Bronchial epithelial cell (primary cell): ENCODE results near the gene EPHB2. TPM values are rescaled to one million over a fixed set of nuclear protein-coding genes. Genes with fewer than 3 reads are reported as not detected.

Experiments used
- DNase-seq: peaks from one replicate; pipeline ENCODE4 v3.0.0-alpha.2; 2010; ENCODE audit warnings: low read depth
- FAIRE-seq: peaks from 2 replicates; lab custom pipeline; 2011; peaks lifted over from hg19 to GRCh38; lab: Jason Lieb, UNC
- H3K27me3 ChIP-seq: 2 replicates; pipeline ENCODE4 v1.5.1; 2011; ENCODE audit warnings: low read length; ENCODE audit not compliant: control insufficient read depth, insufficient read depth
- H3K36me3 ChIP-seq: 2 replicates; pipeline ENCODE4 v1.5.1; 2011; ENCODE audit warnings: low read length; ENCODE audit not compliant: control insufficient read depth, insufficient read depth
- H3K4me3 ChIP-seq: 2 replicates; pipeline ENCODE4 v1.5.1; 2011; ENCODE audit warnings: mild to moderate bottlenecking, low read depth, low read length, control low read depth
- CTCF ChIP-seq: IDR thresholded peaks from 2 replicates; pipeline ENCODE4 v1.5.1; 2011; ENCODE audit warnings: mild to moderate bottlenecking, moderate library complexity, low read length, control low read depth, inconsistent platforms; ENCODE audit not compliant: insufficient read depth, severe bottlenecking
- total RNA-seq: library from RNA; depleted of rRNA; stranded (reverse); fragments of >200 nt; gene quantifications from 2 replicates; pipeline ENCODE4 v1.2.1, GENCODE V29; 2014

The EPHB2 gene
- total RNA-seq, 1 donor from 2014 or later = 10.0 TPM

- FAIRE-seq (no peak), DNase-seq (no peak)
- TF ChIP-seq CTCF = no peak
- Histone ChIP-seq H3K36me3 (no peaks in the 10 kb centered on the region), H3K4me3 (no peak overlapping the region), H3K27me3 (no peaks in the 10 kb centered on the region)
Measured at GRCh38 chr1:22850681-22851080, 140.0 kb downstream of the EPHB2 start.

GRCh38 chr1:22851517-22851916 lies 140.9 kb downstream of the EPHB2 start:
- H3K4me3 ChIP-seq = no peak overlapping the region
- H3K27me3 ChIP-seq = no peaks in the 10 kb centered on the region
- no peaks in the 10 kb centered on the region for H3K36me3 ChIP-seq
- TF ChIP-seq CTCF = no peak
- FAIRE-seq (no peak), DNase-seq (no peak)

- H3K4me3 ChIP-seq = no peak overlapping the region
- TF ChIP-seq CTCF = no peak
- DNase-seq = no peak
- FAIRE-seq = no peak
- no peaks in the 10 kb centered on the region for H3K27me3 ChIP-seq
- no peaks in the 10 kb centered on the region for H3K36me3 ChIP-seq
Measured at GRCh38 chr1:22852144-22852655, 141.6 kb downstream of the EPHB2 start.

- no peak overlapping the region for H3K4me3 ChIP-seq
- H3K36me3 ChIP-seq = no peaks in the 10 kb centered on the region
- no peak for TF ChIP-seq CTCF
- DNase-seq (no peak), FAIRE-seq (no peak)
- no peaks in the 10 kb centered on the region for H3K27me3 ChIP-seq
Measured at GRCh38 chr1:22853651-22854185, 143.1 kb downstream of the EPHB2 start.

GRCh38 chr1:22854688-22855565 lies 144.3 kb downstream of the EPHB2 start:
- TF ChIP-seq CTCF = no peak
- Histone ChIP-seq H3K36me3 (no peaks in the 10 kb centered on the region), H3K27me3 (no peaks in the 10 kb centered on the region), H3K4me3 (no peak overlapping the region)
- FAIRE-seq (no peak), DNase-seq (no peak)
